A549 (cell line): ENCODE measurements around the gene TENT4A. TPM values are rescaled to one million over a fixed set of nuclear protein-coding genes. Genes with fewer than 3 reads are reported as not detected.

Experiments used
- ATAC-seq, 2 experiments: fragments of 200-7000 bp in 1 of 2; fragments of >200 bp in 1 of 2; cut with Nextera tagmentation in 1 of 2; cut with Tn5 transposase in 1 of 2; 3 replicates each; pipeline versions ENCODE4 v1.8.0 to v1.9.1; 2018 to 2020; ENCODE audit warnings: mild to moderate bottlenecking in 1 of 2, moderate library complexity in 1 of 2
- CTCF ChIA-PET: fragments of 300-600 bp; sonication (Branson Sonifier 250); formaldehyde crosslinking; extraction: SDS; loops from one replicate; lab custom pipeline; 2021; ENCODE audit warnings: antibody characterized with exemption, inconsistent platforms; lab: Yijun Ruan, JAX
- POLR2A ChIA-PET: fragments of 350-600 bp; formaldehyde crosslinking; extraction: SDS; loops from one replicate; lab custom pipeline; 2021; ENCODE audit warnings: antibody characterized with exemption, inconsistent platforms; lab: Yijun Ruan, JAX
- DNase-seq, 2 experiments: peaks; one replicate each; pipeline versions ENCODE4 v3.0.0 to v3.0.0-alpha.2; 2011 to 2016; ENCODE audit warnings: low read depth in 1 of 2, low spot score in 1 of 2
- FAIRE-seq: peaks from 2 replicates; lab custom pipeline; 2011; peaks lifted over from hg19 to GRCh38; lab: Jason Lieb, UNC
- H3K27ac ChIP-seq, 2 experiments: fragments of >200 bp; sonication (Bioruptor Twin); formaldehyde crosslinking; 3 replicates each; pipeline ENCODE4 v1.5.1; 2016 to 2017
- H3K4me1 ChIP-seq: fragments of >200 bp; sonication (Bioruptor Twin); formaldehyde crosslinking; 3 replicates; pipeline ENCODE4 v1.6.1; 2016
- H3K4me2 ChIP-seq: fragments of >200 bp; sonication (Bioruptor Twin); formaldehyde crosslinking; 3 replicates; pipeline ENCODE4 v1.6.1; 2016
- H3K4me3 ChIP-seq: fragments of >200 bp; sonication (Bioruptor Twin); formaldehyde crosslinking; 3 replicates; pipeline ENCODE4 v1.5.1; 2016
- H3K9me3 ChIP-seq: fragments of >200 bp; sonication (Bioruptor Twin); formaldehyde crosslinking; 3 replicates; pipeline ENCODE4 v1.6.1; 2016
- BHLHE40 ChIP-seq: IDR thresholded peaks from 2 replicates; pipeline ENCODE4 v1.6.1; 2012; ENCODE audit warnings: low read depth, low read length, inconsistent platforms
- CBX8 ChIP-seq: fragments of 200-600 bp; sonication (generic); IDR thresholded peaks from 2 replicates; pipeline ENCODE4 v1.6.1; 2016
- CEBPB ChIP-seq, 2 experiments: fragments of >200 bp in 1 of 2; sonication (Bioruptor Twin) in 1 of 2; formaldehyde crosslinking in 1 of 2; IDR thresholded peaks; 2 replicates each; pipeline ENCODE4 v1.6.1; 2012 to 2016
- EHMT2 ChIP-seq: fragments of 200-600 bp; sonication (generic); IDR thresholded peaks from 2 replicates; pipeline ENCODE4 v1.6.1; 2016; ENCODE audit warnings: antibody characterized with exemption, low read depth, mild to moderate bottlenecking, moderate library complexity
- FOSB ChIP-seq: fragments of 250-450 bp; sonication (Bioruptor Pico); IDR thresholded peaks from 2 replicates; pipeline ENCODE4 v1.5.0; 2020; ENCODE audit warnings: mild to moderate bottlenecking, moderate library complexity
- FOXS1 ChIP-seq: fragments of 250-450 bp; sonication (Bioruptor Pico); IDR thresholded peaks from 2 replicates; pipeline ENCODE4 v1.5.0; 2020; ENCODE audit warnings: mild to moderate bottlenecking, moderate library complexity
- HDAC2 ChIP-seq: fragments of 200-600 bp; sonication (generic); IDR thresholded peaks from 2 replicates; pipeline ENCODE4 v1.6.1; 2016
- HEYL ChIP-seq: fragments of 250-450 bp; sonication (Bioruptor Pico); IDR thresholded peaks from 2 replicates; pipeline ENCODE4 v1.8.0; 2021; ENCODE audit warnings: mild to moderate bottlenecking, moderate library complexity
- JUN ChIP-seq, 2 experiments: fragments of >200 bp; sonication (Bioruptor Twin); formaldehyde crosslinking; IDR thresholded peaks; 2 replicates in 1 of 2; 3 replicates in 1 of 2; pipeline ENCODE4 v1.6.1; 2016 to 2017
- KDM1A ChIP-seq: fragments of 200-600 bp; sonication (generic); IDR thresholded peaks from 2 replicates; pipeline ENCODE4 v1.6.1; 2016; ENCODE audit warnings: low read depth, mild to moderate bottlenecking
- MAFK ChIP-seq: fragments of 450-650 bp; IDR thresholded peaks from 2 replicates; pipeline ENCODE4 v1.6.1; 2014; ENCODE audit not compliant: partially characterized antibody
- MAZ ChIP-seq: fragments of 150-350 bp; IDR thresholded peaks from 2 replicates; pipeline ENCODE4 v1.6.1; 2014; ENCODE audit warnings: antibody characterized with exemption, low read depth, low read length, borderline replicate concordance
- NR3C1 ChIP-seq: fragments of >200 bp; sonication (Bioruptor Twin); formaldehyde crosslinking; IDR thresholded peaks from 3 replicates; pipeline ENCODE4 v1.6.1; 2017
- SREBF2 ChIP-seq: fragments of 450-650 bp; IDR thresholded peaks from 2 replicates; pipeline ENCODE4 v1.6.1; 2014; ENCODE audit warnings: mild to moderate bottlenecking, moderate library complexity
- TP53 ChIP-seq: fragments of 250-450 bp; sonication (Bioruptor Pico); IDR thresholded peaks from 2 replicates; pipeline ENCODE4 v1.5.0; 2021; ENCODE audit warnings: mild to moderate bottlenecking, moderate library complexity
- ZC3H11A ChIP-seq: fragments of 450-650 bp; IDR thresholded peaks from 2 replicates; pipeline ENCODE4 v1.6.1; 2014; ENCODE audit warnings: antibody characterized with exemption, mild to moderate bottlenecking
- WGBS: methylation state at CpG from one replicate; pipeline ENCODE4 v1.1.6; 2017; ENCODE audit errors: missing lambda C conversion rate; 5-methylcytosine and 5-hydroxymethylcytosine counted together
- polyA plus RNA-seq, 4 experiments: library from polyadenylated mRNA; depleted of rRNA in 3 of 4; stranded (reverse); fragments of >200 nt; fragmentation: RNase III in 1 of 4; extraction: RNeasy Plus Mini Kit Qiagen cat#74134 plus additional on column Dnase treatment in 1 of 4; gene quantifications; 2 replicates in 3 of 4; 3 replicates in 1 of 4; pipeline ENCODE4 v1.2.3, GENCODE V29; 2011 to 2017
- TF ChIP-seq, protein P1 (sequence below): fragments of 250-450 bp; sonication (Bioruptor Pico); IDR thresholded peaks from 2 replicates; pipeline ENCODE4 v1.5.0; 2020; ENCODE audit warnings: low read depth, mild to moderate bottlenecking, moderate library complexity
- TF ChIP-seq, protein P2 (sequence below): IDR thresholded peaks from 2 replicates; pipeline ENCODE4 v1.6.1; 2012
- TF ChIP-seq, protein P3 (sequence below): fragments of >200 bp; sonication (Bioruptor Twin); formaldehyde crosslinking; IDR thresholded peaks from 3 replicates; pipeline ENCODE4 v1.5.1; 2016
- TF ChIP-seq, protein P4 (sequence below): fragments of 200-600 bp; sonication (generic); IDR thresholded peaks from 2 replicates; pipeline ENCODE4 v1.6.1; 2016; ENCODE audit warnings: antibody characterized with exemption, mild to moderate bottlenecking, moderate library complexity

Gene TENT4A
- polyA plus RNA-seq, 2 of the 4 experiments (the other 2 are of a cell fraction): 7.2 to 15.2 TPM

DNA sequence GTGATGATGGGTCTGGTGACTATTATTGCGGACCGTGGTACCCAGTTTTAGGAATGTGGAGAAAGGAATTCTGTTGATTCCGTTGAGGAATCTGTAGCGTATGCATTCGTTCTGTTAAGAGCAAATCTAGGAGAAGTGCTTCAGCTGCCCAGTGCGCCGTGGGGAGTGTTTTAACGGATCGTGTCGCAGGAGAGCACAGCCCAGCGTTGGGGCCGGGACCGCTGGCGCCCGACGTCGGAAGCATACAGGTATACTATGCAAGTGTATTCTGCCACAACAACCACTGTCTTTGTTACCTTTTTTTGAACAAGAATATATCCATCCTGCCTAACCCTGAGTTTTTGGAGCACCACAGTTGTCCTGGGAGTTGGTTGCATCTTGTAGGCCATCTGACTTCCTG is 42.7 kb downstream of the TENT4A start:
- POLR2A ChIA-PET: no interaction called here
- FAIRE-seq: no peak
- 96% methylated on average over 17 of the region's 17 CpGs for WGBS

DNA sequence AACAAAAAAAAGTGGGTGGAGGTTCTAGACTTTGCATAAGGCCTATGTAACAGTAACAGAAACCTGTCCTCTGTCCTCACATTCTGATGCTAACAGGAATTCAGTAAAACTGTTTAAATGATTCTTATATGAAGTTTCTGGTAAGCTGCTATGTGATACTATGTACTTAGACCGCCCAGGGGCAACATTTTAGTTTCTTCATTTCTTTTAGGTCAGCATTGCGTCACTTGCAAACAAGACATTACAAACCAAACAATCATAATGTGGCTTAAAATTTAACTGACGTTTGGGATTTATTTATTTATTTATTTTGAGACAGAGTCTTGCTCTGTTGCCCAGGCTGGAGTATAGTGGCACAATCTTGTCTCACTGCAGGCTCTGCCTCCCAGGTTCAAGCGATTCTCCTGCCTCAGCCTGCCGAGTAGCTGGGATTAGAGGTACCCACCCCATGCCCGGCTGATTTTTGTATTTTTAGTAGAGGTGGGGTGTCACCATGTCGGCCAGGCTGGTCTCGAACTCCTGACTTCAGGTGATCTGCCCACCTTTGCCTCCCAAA is 44.3 kb downstream of the TENT4A start:
- Histone ChIP-seq H3K4me2 (no peak overlapping the region), H3K4me1 (peaks cover 11% of the 10 kb centered on the region), H3K9me3 (no peaks in the 10 kb centered on the region), H3K4me3 (no peak overlapping the region), H3K27ac (0 out of 6 replicates have a peak overlapping the region, but pooled peaks of 1 of the 2 experiments have one; percentile 27)
- CTCF ChIA-PET: interaction anchor here (2.0 to 2.7 kb wide), 3 partner anchors 8 to 12 kb away, joined by 6 to 9 read pairs (median 7); no protein-coding TSS in a partner anchor
- ATAC-seq: no peak
- POLR2A ChIA-PET: no interaction called here
- peak in 1 of 2 experiments; percentile 18 for DNase-seq
- no peak for FAIRE-seq
- TF ChIP-seq CEBPB (IDR thresholded peaks at IDR 0.05): peak; percentile 17 to 72; a peak in 3 of 4 replicates
- TF ChIP-seq MAFK: no peak
- no peak for TF ChIP-seq SREBF2
- 79% methylated on average over 8 of the region's 8 CpGs for WGBS

More for the DNA sequence above, 42.7 kb downstream of the TENT4A start:
- Histone ChIP-seq H3K4me2 (no peak overlapping the region), H3K4me3 (no peak overlapping the region), H3K4me1 (peaks cover 11% of the 10 kb centered on the region), H3K27ac (no peak overlapping the region), H3K9me3 (no peaks in the 10 kb centered on the region)
- TF ChIP-seq MAZ (no peak), HEYL (CRISPR knock-in tag) (no peak), BHLHE40 (no peak), HDAC2 (no peak), FOXS1 (CRISPR knock-in tag) (no peak), MAFK (no peak), FOSB (CRISPR knock-in tag) (no peak), ZC3H11A (no peak), EHMT2 (no peak), JUN (IDR thresholded peaks at IDR 0.05) (no peak), NR3C1 (no peak), CBX8 (no peak), TP53 (no peak), KDM1A (no peak)
- TF ChIP-seq, protein P1, sequence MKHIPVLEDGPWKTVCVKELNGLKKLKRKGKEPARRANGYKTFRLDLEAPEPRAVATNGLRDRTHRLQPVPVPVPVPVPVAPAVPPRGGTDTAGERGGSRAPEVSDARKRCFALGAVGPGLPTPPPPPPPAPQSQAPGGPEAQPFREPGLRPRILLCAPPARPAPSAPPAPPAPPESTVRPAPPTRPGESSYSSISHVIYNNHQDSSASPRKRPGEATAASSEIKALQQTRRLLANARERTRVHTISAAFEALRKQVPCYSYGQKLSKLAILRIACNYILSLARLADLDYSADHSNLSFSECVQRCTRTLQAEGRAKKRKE: no peak
- TF ChIP-seq, protein P2, sequence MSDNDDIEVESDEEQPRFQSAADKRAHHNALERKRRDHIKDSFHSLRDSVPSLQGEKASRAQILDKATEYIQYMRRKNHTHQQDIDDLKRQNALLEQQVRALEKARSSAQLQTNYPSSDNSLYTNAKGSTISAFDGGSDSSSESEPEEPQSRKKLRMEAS: no peak
- TF ChIP-seq, protein P3, sequence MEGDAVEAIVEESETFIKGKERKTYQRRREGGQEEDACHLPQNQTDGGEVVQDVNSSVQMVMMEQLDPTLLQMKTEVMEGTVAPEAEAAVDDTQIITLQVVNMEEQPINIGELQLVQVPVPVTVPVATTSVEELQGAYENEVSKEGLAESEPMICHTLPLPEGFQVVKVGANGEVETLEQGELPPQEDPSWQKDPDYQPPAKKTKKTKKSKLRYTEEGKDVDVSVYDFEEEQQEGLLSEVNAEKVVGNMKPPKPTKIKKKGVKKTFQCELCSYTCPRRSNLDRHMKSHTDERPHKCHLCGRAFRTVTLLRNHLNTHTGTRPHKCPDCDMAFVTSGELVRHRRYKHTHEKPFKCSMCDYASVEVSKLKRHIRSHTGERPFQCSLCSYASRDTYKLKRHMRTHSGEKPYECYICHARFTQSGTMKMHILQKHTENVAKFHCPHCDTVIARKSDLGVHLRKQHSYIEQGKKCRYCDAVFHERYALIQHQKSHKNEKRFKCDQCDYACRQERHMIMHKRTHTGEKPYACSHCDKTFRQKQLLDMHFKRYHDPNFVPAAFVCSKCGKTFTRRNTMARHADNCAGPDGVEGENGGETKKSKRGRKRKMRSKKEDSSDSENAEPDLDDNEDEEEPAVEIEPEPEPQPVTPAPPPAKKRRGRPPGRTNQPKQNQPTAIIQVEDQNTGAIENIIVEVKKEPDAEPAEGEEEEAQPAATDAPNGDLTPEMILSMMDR: no peak
- TF ChIP-seq, protein P4, sequence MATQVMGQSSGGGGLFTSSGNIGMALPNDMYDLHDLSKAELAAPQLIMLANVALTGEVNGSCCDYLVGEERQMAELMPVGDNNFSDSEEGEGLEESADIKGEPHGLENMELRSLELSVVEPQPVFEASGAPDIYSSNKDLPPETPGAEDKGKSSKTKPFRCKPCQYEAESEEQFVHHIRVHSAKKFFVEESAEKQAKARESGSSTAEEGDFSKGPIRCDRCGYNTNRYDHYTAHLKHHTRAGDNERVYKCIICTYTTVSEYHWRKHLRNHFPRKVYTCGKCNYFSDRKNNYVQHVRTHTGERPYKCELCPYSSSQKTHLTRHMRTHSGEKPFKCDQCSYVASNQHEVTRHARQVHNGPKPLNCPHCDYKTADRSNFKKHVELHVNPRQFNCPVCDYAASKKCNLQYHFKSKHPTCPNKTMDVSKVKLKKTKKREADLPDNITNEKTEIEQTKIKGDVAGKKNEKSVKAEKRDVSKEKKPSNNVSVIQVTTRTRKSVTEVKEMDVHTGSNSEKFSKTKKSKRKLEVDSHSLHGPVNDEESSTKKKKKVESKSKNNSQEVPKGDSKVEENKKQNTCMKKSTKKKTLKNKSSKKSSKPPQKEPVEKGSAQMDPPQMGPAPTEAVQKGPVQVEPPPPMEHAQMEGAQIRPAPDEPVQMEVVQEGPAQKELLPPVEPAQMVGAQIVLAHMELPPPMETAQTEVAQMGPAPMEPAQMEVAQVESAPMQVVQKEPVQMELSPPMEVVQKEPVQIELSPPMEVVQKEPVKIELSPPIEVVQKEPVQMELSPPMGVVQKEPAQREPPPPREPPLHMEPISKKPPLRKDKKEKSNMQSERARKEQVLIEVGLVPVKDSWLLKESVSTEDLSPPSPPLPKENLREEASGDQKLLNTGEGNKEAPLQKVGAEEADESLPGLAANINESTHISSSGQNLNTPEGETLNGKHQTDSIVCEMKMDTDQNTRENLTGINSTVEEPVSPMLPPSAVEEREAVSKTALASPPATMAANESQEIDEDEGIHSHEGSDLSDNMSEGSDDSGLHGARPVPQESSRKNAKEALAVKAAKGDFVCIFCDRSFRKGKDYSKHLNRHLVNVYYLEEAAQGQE: no peak
- CTCF ChIA-PET: interaction anchor here (2.0 kb wide), 1 partner anchor 9 kb away, joined by 6 read pairs; no protein-coding TSS in a partner anchor
- DNase-seq: no peak
- no peak for ATAC-seq
